IMR-90 (cell line): Measurements from ENCODE around the gene GSN. TPM values are rescaled to one million over a fixed set of nuclear protein-coding genes. Genes with fewer than 3 reads are reported as not detected.
A peak's percentile ranks its signal among the peaks of the same experiment; 100 is the strongest.

ENCODE experiments used
- ATAC-seq: fragments of 200-7000 bp; cut with Tn5 transposase; 2 replicates; pipeline ENCODE4 v1.9.1; 2020; ENCODE audit warnings: low read depth, mild to moderate bottlenecking, moderate library complexity
- BruUV-seq: library from RNA; stranded (reverse); fragments of 400-500 nt; replicated peaks from 2 replicates; lab custom pipeline; 2021; lab: Mats Ljungman, UMichigan
- CTCF ChIA-PET: fragments of 300-600 bp; formaldehyde crosslinking; extraction: SDS; loops from one replicate; lab custom pipeline; 2021; ENCODE audit warnings: antibody characterized with exemption; lab: Yijun Ruan, JAX
- POLR2A ChIA-PET: fragments of 300-600 bp; sonication (Branson Sonifier 250); formaldehyde crosslinking; loops from one replicate; lab custom pipeline; 2022; ENCODE audit warnings: antibody characterized with exemption; ENCODE audit not compliant: unreplicated experiment; lab: Charles Lee
- DNase-seq: peaks from one replicate; pipeline ENCODE4 v3.0.0; 2013
- H2AFZ ChIP-seq: replicated peaks from 2 replicates; pipeline ENCODE3; 2013; ENCODE audit warnings: low read length, mild to moderate bottlenecking; ENCODE audit not compliant: poor library complexity
- H2AK5ac ChIP-seq: 2 replicates; pipeline ENCODE4 v1.6.1; 2013; ENCODE audit warnings: low read depth, low read length, inconsistent platforms
- H2AK9ac ChIP-seq: replicated peaks from 2 replicates; pipeline ENCODE3; 2013; ENCODE audit warnings: mild to moderate bottlenecking, low read depth, low read length, moderate library complexity; ENCODE audit not compliant: poor library complexity
- H2BK120ac ChIP-seq: 2 replicates; pipeline ENCODE4 v1.6.1; 2013; ENCODE audit warnings: low read depth, low read length, inconsistent platforms
- H2BK15ac ChIP-seq: 3 replicates; pipeline ENCODE4 v1.6.1; 2013; ENCODE audit warnings: low read depth, low read length, inconsistent platforms
- H2BK20ac ChIP-seq: 2 replicates; pipeline ENCODE4 v1.6.1; 2013; ENCODE audit warnings: low read depth, mild to moderate bottlenecking, inconsistent platforms, low read length, moderate library complexity
- H2BK5ac ChIP-seq: 2 replicates; pipeline ENCODE4 v1.6.1; 2013; ENCODE audit warnings: mild to moderate bottlenecking, low read depth, low read length, inconsistent platforms; ENCODE audit not compliant: poor library complexity, severe bottlenecking
- H3K14ac ChIP-seq: replicated peaks from 2 replicates; pipeline ENCODE4 v1.6.1; 2013; ENCODE audit warnings: low read depth, low read length, inconsistent platforms
- H3K18ac ChIP-seq: 2 replicates; pipeline ENCODE4 v1.6.1; 2013; ENCODE audit warnings: low read depth, low read length, control low read depth
- H3K23ac ChIP-seq: 2 replicates; pipeline ENCODE4 v1.6.1; 2013; ENCODE audit warnings: low read depth, low read length, inconsistent platforms
- H3K27ac ChIP-seq: 2 replicates; pipeline ENCODE4 v1.5.1; 2013; ENCODE audit warnings: mild to moderate bottlenecking, control low read depth, low read length; ENCODE audit not compliant: insufficient read depth
- H3K27me3 ChIP-seq: 2 replicates; pipeline ENCODE4 v1.6.1; 2013; ENCODE audit warnings: low read length; ENCODE audit not compliant: control insufficient read depth, insufficient read depth
- H3K36me3 ChIP-seq: 2 replicates; pipeline ENCODE4 v1.6.1; 2013; ENCODE audit warnings: low read length, mixed read lengths; ENCODE audit not compliant: control insufficient read depth, insufficient read depth
- H3K4ac ChIP-seq: 2 replicates; pipeline ENCODE4 v1.6.1; 2013; ENCODE audit warnings: low read depth, low read length, inconsistent platforms
- H3K4me1 ChIP-seq: 2 replicates; pipeline ENCODE4 v1.6.1; 2013; ENCODE audit warnings: low read length, mixed read lengths; ENCODE audit not compliant: control insufficient read depth, insufficient read depth
- H3K4me2 ChIP-seq: 2 replicates; pipeline ENCODE4 v1.6.1; 2013; ENCODE audit warnings: low read depth, mild to moderate bottlenecking, control low read depth, low read length, moderate library complexity
- H3K4me3 ChIP-seq: 2 replicates; pipeline ENCODE4 v1.5.1; 2013; ENCODE audit warnings: low read depth, mild to moderate bottlenecking, control low read depth, low read length, moderate library complexity; ENCODE audit not compliant: insufficient read depth
- H3K56ac ChIP-seq: 2 replicates; pipeline ENCODE4 v1.6.1; 2013; ENCODE audit warnings: low read length, inconsistent platforms; ENCODE audit not compliant: insufficient read depth; ENCODE audit errors: extremely low read depth
- H3K79me1 ChIP-seq, 2 experiments: 2 replicates each; pipeline ENCODE4 v1.6.1; 2013; ENCODE audit warnings: low read length in 2 of 2, inconsistent platforms in 1 of 2, low read depth in 1 of 2
- H3K9ac ChIP-seq: 2 replicates; pipeline ENCODE4 v1.6.1; 2013; ENCODE audit warnings: low read depth, low read length, control low read depth
- H3K9me1 ChIP-seq: 2 replicates; pipeline ENCODE4 v1.6.1; 2013; ENCODE audit warnings: low read length, inconsistent platforms; ENCODE audit not compliant: insufficient read depth
- H3K9me3 ChIP-seq: 2 replicates; pipeline ENCODE4 v1.6.1; 2013; ENCODE audit warnings: low read length; ENCODE audit not compliant: control insufficient read depth, insufficient read depth
- H4K20me1 ChIP-seq: 2 replicates; pipeline ENCODE4 v1.6.1; 2013; ENCODE audit warnings: low read length, inconsistent platforms; ENCODE audit not compliant: insufficient read depth
- H4K5ac ChIP-seq: 2 replicates; pipeline ENCODE4 v1.6.1; 2013; ENCODE audit warnings: mild to moderate bottlenecking, low read depth, low read length, control low read depth
- H4K8ac ChIP-seq, 2 experiments: 2 replicates each; pipeline ENCODE4 v1.6.1; 2013; ENCODE audit warnings: low read depth in 2 of 2, low read length in 2 of 2, control low read depth in 1 of 2, inconsistent platforms in 1 of 2
- H4K91ac ChIP-seq: 2 replicates; pipeline ENCODE4 v1.6.1; 2013; ENCODE audit warnings: low read depth, low read length, inconsistent platforms; ENCODE audit not compliant: insufficient read depth
- BHLHE40 ChIP-seq: fragments of 150-350 bp; IDR thresholded peaks from 2 replicates; pipeline ENCODE4 v1.6.1; 2016; ENCODE audit warnings: mild to moderate bottlenecking, low read depth, low read length
- CEBPB ChIP-seq: IDR thresholded peaks from 2 replicates; pipeline ENCODE4 v1.6.1; 2012; ENCODE audit warnings: low read depth, low read length, improper control_type of control experiment
- CHD1 ChIP-seq: IDR thresholded peaks from 2 replicates; pipeline ENCODE4 v1.6.1; 2012; ENCODE audit warnings: low read depth, low read length, improper control_type of control experiment
- CTCF ChIP-seq: conservative IDR thresholded peaks from 2 replicates; pipeline ENCODE4 v1.5.1; 2012; ENCODE audit warnings: mild to moderate bottlenecking, low read depth, low read length, improper control_type of control experiment
- FOS ChIP-seq: fragments of 150-350 bp; IDR thresholded peaks from 2 replicates; pipeline ENCODE4 v1.6.1; 2016; ENCODE audit warnings: low read depth, low read length
- MAFK ChIP-seq: IDR thresholded peaks from 2 replicates; pipeline ENCODE4 v1.6.1; 2012; ENCODE audit warnings: low read depth, low read length, improper control_type of control experiment
- MAZ ChIP-seq: IDR thresholded peaks from 2 replicates; pipeline ENCODE4 v1.6.1; 2012; ENCODE audit warnings: low read depth, mild to moderate bottlenecking, low read length, improper control_type of control experiment, moderate library complexity, borderline replicate concordance
- MXI1 ChIP-seq: IDR thresholded peaks from 2 replicates; pipeline ENCODE4 v1.6.1; 2012; ENCODE audit warnings: low read depth, mild to moderate bottlenecking, low read length, moderate library complexity, borderline replicate concordance
- NFE2L2 ChIP-seq: fragments of 150-350 bp; IDR thresholded peaks from 2 replicates; pipeline ENCODE4 v1.6.1; 2016; ENCODE audit warnings: low read depth, mild to moderate bottlenecking, low read length
- POLR2A ChIP-seq: IDR thresholded peaks from 2 replicates; pipeline ENCODE4 v1.6.1; 2012; ENCODE audit warnings: mild to moderate bottlenecking, low read depth, low read length
- RAD21 ChIP-seq: IDR thresholded peaks from 2 replicates; pipeline ENCODE4 v1.6.1; 2012; ENCODE audit warnings: low read length, improper control_type of control experiment
- RCOR1 ChIP-seq: IDR thresholded peaks from 2 replicates; pipeline ENCODE4 v1.6.1; 2012; ENCODE audit warnings: mild to moderate bottlenecking, low read length, improper control_type of control experiment; ENCODE audit not compliant: insufficient replicate concordance
- RFX5 ChIP-seq: IDR thresholded peaks from 2 replicates; pipeline ENCODE4 v1.8.0; 2012; ENCODE audit warnings: low read depth, mild to moderate bottlenecking, low read length, moderate library complexity
- SMC3 ChIP-seq: fragments of 150-350 bp; IDR thresholded peaks from 2 replicates; pipeline ENCODE4 v1.6.1; 2016; ENCODE audit warnings: low read depth, mild to moderate bottlenecking, antibody characterized with exemption, low read length, moderate library complexity
- USF2 ChIP-seq: fragments of 150-350 bp; IDR thresholded peaks from 2 replicates; pipeline ENCODE4 v1.6.1; 2017; ENCODE audit warnings: mild to moderate bottlenecking, antibody characterized with exemption, low read length, low read depth
- WGBS, 2 experiments: methylation state at CpG; one replicate each; pipeline versions ENCODE4 v1.1.5 to v1.1.7; 2013; ENCODE audit warnings: missing lambda C conversion rate in 2 of 2; ENCODE audit not compliant: insufficient read length in 1 of 2; ENCODE audit errors: extremely low coverage in 2 of 2; 5-methylcytosine and 5-hydroxymethylcytosine counted together
- dilution Hi-C: fragments of 300-500 bp; cut with HindIII; formaldehyde crosslinking; loops from one replicate; pipeline ENCODE4 v1.14.3; 2018; ENCODE audit warnings: low sequenced_read_pairs; ENCODE audit not compliant: unreplicated experiment
- in situ Hi-C: fragments of 300-500 bp; cut with MboI; formaldehyde crosslinking; loops from 3 replicates; pipeline ENCODE4 v1.14.3; 2019; ENCODE audit warnings: low sequenced_read_pairs, inconsistent platforms, mixed read lengths
- intact Hi-C: fragments of 100-400 bp; cut with micrococcal nuclease; formaldehyde crosslinking; loops from 2 replicates; pipeline ENCODE4 v1.10.0; 2022
- polyA plus RNA-seq, 3 experiments: library from polyadenylated mRNA; depleted of rRNA; stranded (reverse); fragments of >200 nt; gene quantifications; 2 replicates each; pipeline ENCODE4 v1.2.3, GENCODE V29; 2012; ENCODE audit warnings: low replicate concordance in 1 of 3
- total RNA-seq: library from RNA; depleted of rRNA; stranded (reverse); fragments of >200 nt; gene quantifications from 2 replicates; pipeline ENCODE4 v1.2.3, GENCODE V29; 2012

The GSN gene
- total and polyA plus RNA-seq, 2 of the 4 experiments (the other 2 are of a cell fraction) = 495 to 547 TPM

- H4K91ac ChIP-seq = peak overlapping the region; percentile 96
- no TSS peak for BruUV-seq
- peak overlapping the region; percentile 67 to 89 for H4K8ac ChIP-seq
- no peak overlapping the region for H3K4me3 ChIP-seq
- ChIA-PET POLR2A (interaction anchor here (1.5 kb wide), 2 partner anchors 8 to 10 kb away, joined by 5 to 6 read pairs; no protein-coding TSS in a partner anchor), CTCF (interaction anchor here (0.6 to 2.0 kb wide), 16 partner anchors 8 to 128 kb away, joined by 3 to 12 read pairs (median 4); no protein-coding TSS in a partner anchor)
- H3K4me1 ChIP-seq = peaks cover 48% of the 10 kb centered on the region
- in situ Hi-C loops (no loop called here), intact Hi-C loops (loop anchor here (1.0 to 2.0 kb wide), 4 partner anchors 9 to 66 kb away; no protein-coding TSS in a partner anchor), dilution Hi-C loops (no loop called here)
- no peaks in the 10 kb centered on the region for H3K9me3 ChIP-seq
- H3K14ac ChIP-seq = peak overlapping the region; percentile 93
- H3K36me3 ChIP-seq = peaks cover 21% of the 10 kb centered on the region
- peak overlapping the region; percentile 91 for H2BK15ac ChIP-seq
- peaks cover 18% of the 10 kb centered on the region for H4K20me1 ChIP-seq
- peak overlapping the region; percentile 97 for H2BK120ac ChIP-seq
- 24% methylated on average over 7 of the region's 13 CpGs; no CpG with 5 or more reads in 1 of the 2 experiments for WGBS, 2 experiments
- peak overlapping the region; percentile 87 for H3K27ac ChIP-seq
- peak overlapping the region; percentile 67 for H3K4me2 ChIP-seq
- peak overlapping the region; percentile 36 for H3K9ac ChIP-seq
- no peaks in the 10 kb centered on the region for H3K27me3 ChIP-seq
- H3K56ac ChIP-seq = peak overlapping the region; percentile 83
- TF ChIP-seq MXI1 (peak; percentile 89; the same call in 1 of the 2 replicates), NFE2L2 (peak; percentile 22; the same call in 1 of the 2 replicates), POLR2A (no peak; the same call in 1 of the 2 replicates), RAD21 (peak; percentile 65), RCOR1 (peak; percentile 90), MAFK (peak; percentile 90), CTCF (peak; percentile 72), USF2 (peak; percentile 67), SMC3 (peak; percentile 23; the same call in 1 of the 2 replicates), CHD1 (no peak), FOS (peak; percentile 79; the same call in 1 of the 2 replicates), BHLHE40 (peak; percentile 99), CEBPB (no peak), RFX5 (no peak), MAZ (no peak)
- H2AK9ac ChIP-seq = peak overlapping the region; percentile 84
- H3K18ac ChIP-seq = peak overlapping the region; percentile 99
- peaks cover 43% of the 10 kb centered on the region for H3K9me1 ChIP-seq
- peak overlapping the region; percentile 95 for H4K5ac ChIP-seq
- peak overlapping the region; percentile 27 for H2AFZ ChIP-seq
- DNase-seq = peak; percentile 99
- H3K23ac ChIP-seq = peak overlapping the region; percentile 85
- peak overlapping the region; percentile 90 for H2BK20ac ChIP-seq
- H2AK5ac ChIP-seq = peak overlapping the region; percentile 97
- ATAC-seq = peak; percentile 85
- H3K4ac ChIP-seq = peak overlapping the region; percentile 98
- peaks cover 48 to 80% of the 10 kb centered on the region in 2 experiments for H3K79me1 ChIP-seq
- H2BK5ac ChIP-seq = peak overlapping the region; percentile 97
These were observed 10.7 kb downstream of the GSN start for GRCh38 chr9:121278477-121279261.
